ENCODE results near the gene SRGN. TPM values are rescaled to one million over a fixed set of nuclear protein-coding genes. Genes with fewer than 3 reads are reported as not detected.

SRGN gene
- total RNA-seq, 1 experiment from 2014 or later: not detected

- Mint-ChIP-seq H3K9me3 (ENCODE audit: unreplicated experiment) (no peaks in the 10 kb centered on the region), H3K4me1 (ENCODE audit: low read depth, unreplicated experiment) (no peaks in the 10 kb centered on the region), H3K27me3 (ENCODE audit: insufficient read depth, unreplicated experiment) (peaks cover 23% of the 10 kb centered on the region), H3K4me3 (ENCODE audit: unreplicated experiment) (no peak overlapping the region), H3K36me3 (ENCODE audit: insufficient read depth, unreplicated experiment) (no peaks in the 10 kb centered on the region), H3K27ac (ENCODE audit: unreplicated experiment) (no peak overlapping the region)
- peak in 1 of 2 experiments; percentile 36 for DNase-seq
- intact Hi-C loops (cut with micrococcal nuclease; ENCODE audit: unreplicated experiment): no loop called here
- H3K27me3 ChIP-seq (replicated peaks; ENCODE audit: control insufficient read depth, insufficient read depth, low read length): no peaks in the 10 kb centered on the region
- ChIA-PET CTCF (interaction anchor here (0.7 kb wide), 1 partner anchor 82 kb away, joined by 3 read pairs; no protein-coding TSS in a partner anchor), POLR2A (no interaction called here)
- H3K4me1 ChIP-seq: no peaks in the 10 kb centered on the region
- no TSS peak for BruUV-seq (replicated peaks)
- no peaks in the 10 kb centered on the region for H3K36me3 ChIP-seq (ENCODE audit: control insufficient read depth, insufficient read depth, low read length)
- H3K9me3 ChIP-seq: no peaks in the 10 kb centered on the region
- no peak overlapping the region for H3K4me3 ChIP-seq (ENCODE audit: low read depth, low read length)
- TF ChIP-seq CTCF (IDR thresholded peaks at IDR 0.05; ENCODE audit: insufficient read depth in 1 of 2, low read depth in 1 of 2, low read length in 1 of 2, severe bottlenecking in 1 of 2, unreplicated experiment in 1 of 2): no peak
These were observed 12.4 kb downstream of the SRGN start for GRCh38 chr10:69100136-69100872.

- peaks cover 23% of the 10 kb centered on the region for H3K27me3 Mint-ChIP-seq (ENCODE audit: insufficient read depth, unreplicated experiment)
- H3K4me3 Mint-ChIP-seq (ENCODE audit: unreplicated experiment): no peak overlapping the region
- ChIA-PET POLR2A (no interaction called here), CTCF (no interaction called here)
- H3K9me3 ChIP-seq: no peaks in the 10 kb centered on the region
- no peak overlapping the region for H3K4me3 ChIP-seq (ENCODE audit: low read depth, low read length)
- intact Hi-C loops (cut with micrococcal nuclease; ENCODE audit: unreplicated experiment): no loop called here
- no peak overlapping the region for H3K27ac Mint-ChIP-seq (ENCODE audit: unreplicated experiment)
- H3K4me1 ChIP-seq: no peaks in the 10 kb centered on the region
- BruUV-seq (replicated peaks): no TSS peak
- no peaks in the 10 kb centered on the region for H3K36me3 ChIP-seq (ENCODE audit: control insufficient read depth, insufficient read depth, low read length)
- H3K9me3 Mint-ChIP-seq (ENCODE audit: unreplicated experiment): no peaks in the 10 kb centered on the region
- no peaks in the 10 kb centered on the region for H3K4me1 Mint-ChIP-seq (ENCODE audit: low read depth, unreplicated experiment)
- H3K27me3 ChIP-seq (replicated peaks; ENCODE audit: control insufficient read depth, insufficient read depth, low read length): no peaks in the 10 kb centered on the region
- no peaks in the 10 kb centered on the region for H3K36me3 Mint-ChIP-seq (ENCODE audit: insufficient read depth, unreplicated experiment)
- no peak for TF ChIP-seq CTCF (IDR thresholded peaks at IDR 0.05; ENCODE audit: insufficient read depth in 1 of 2, low read depth in 1 of 2, low read length in 1 of 2, severe bottlenecking in 1 of 2, unreplicated experiment in 1 of 2)
- DNase-seq: peak in 1 of 2 experiments; percentile 22
These were observed 13.7 kb downstream of the SRGN start for GRCh38 chr10:69101451-69102095.

GRCh38 chr10:69102440-69102839 lies 14.5 kb downstream of the SRGN start:
- H3K4me3 ChIP-seq (ENCODE audit: low read depth, low read length): no peak overlapping the region
- Mint-ChIP-seq H3K4me1 (ENCODE audit: low read depth, unreplicated experiment) (no peaks in the 10 kb centered on the region), H3K36me3 (ENCODE audit: insufficient read depth, unreplicated experiment) (no peaks in the 10 kb centered on the region), H3K9me3 (ENCODE audit: unreplicated experiment) (no peaks in the 10 kb centered on the region), H3K27me3 (ENCODE audit: insufficient read depth, unreplicated experiment) (peaks cover 23% of the 10 kb centered on the region), H3K27ac (ENCODE audit: unreplicated experiment) (no peak overlapping the region), H3K4me3 (ENCODE audit: unreplicated experiment) (no peak overlapping the region)
- CTCF ChIA-PET: interaction anchor here (0.6 kb wide), 1 partner anchor 571 kb away, joined by 3 read pairs; no protein-coding TSS in a partner anchor
- no peak for TF ChIP-seq CTCF (IDR thresholded peaks at IDR 0.05; ENCODE audit: insufficient read depth in 1 of 2, low read depth in 1 of 2, low read length in 1 of 2, severe bottlenecking in 1 of 2, unreplicated experiment in 1 of 2)
- H3K9me3 ChIP-seq: no peaks in the 10 kb centered on the region
- BruUV-seq (replicated peaks): no TSS peak
- POLR2A ChIA-PET: no interaction called here
- DNase-seq: peak in 1 of 2 experiments; percentile 2
- no peaks in the 10 kb centered on the region for H3K4me1 ChIP-seq
- intact Hi-C loops (cut with micrococcal nuclease; ENCODE audit: unreplicated experiment): no loop called here
- no peaks in the 10 kb centered on the region for H3K36me3 ChIP-seq (ENCODE audit: control insufficient read depth, insufficient read depth, low read length)
- no peaks in the 10 kb centered on the region for H3K27me3 ChIP-seq (replicated peaks; ENCODE audit: control insufficient read depth, insufficient read depth, low read length)

Data from Caco-2 (cell line).